GM19468 (cell line): ENCODE data around the gene METTL6.
"Not testable (repeated sequence)": the region's sequence is repeated elsewhere in the genome, so short reads cannot be mapped to it uniquely, and the experiment has no call there.

Experiments used
- ATAC-seq: cut with Tn5 transposase; IDR thresholded peaks from one replicate; pipeline ENCODE4 v1.9.1; 2021; ENCODE audit warnings: mild to moderate bottlenecking, moderate library complexity, moderate number of reproducible peaks; ENCODE audit not compliant: unreplicated experiment; ENCODE audit errors: extremely low read depth

The METTL6 gene

DNA sequence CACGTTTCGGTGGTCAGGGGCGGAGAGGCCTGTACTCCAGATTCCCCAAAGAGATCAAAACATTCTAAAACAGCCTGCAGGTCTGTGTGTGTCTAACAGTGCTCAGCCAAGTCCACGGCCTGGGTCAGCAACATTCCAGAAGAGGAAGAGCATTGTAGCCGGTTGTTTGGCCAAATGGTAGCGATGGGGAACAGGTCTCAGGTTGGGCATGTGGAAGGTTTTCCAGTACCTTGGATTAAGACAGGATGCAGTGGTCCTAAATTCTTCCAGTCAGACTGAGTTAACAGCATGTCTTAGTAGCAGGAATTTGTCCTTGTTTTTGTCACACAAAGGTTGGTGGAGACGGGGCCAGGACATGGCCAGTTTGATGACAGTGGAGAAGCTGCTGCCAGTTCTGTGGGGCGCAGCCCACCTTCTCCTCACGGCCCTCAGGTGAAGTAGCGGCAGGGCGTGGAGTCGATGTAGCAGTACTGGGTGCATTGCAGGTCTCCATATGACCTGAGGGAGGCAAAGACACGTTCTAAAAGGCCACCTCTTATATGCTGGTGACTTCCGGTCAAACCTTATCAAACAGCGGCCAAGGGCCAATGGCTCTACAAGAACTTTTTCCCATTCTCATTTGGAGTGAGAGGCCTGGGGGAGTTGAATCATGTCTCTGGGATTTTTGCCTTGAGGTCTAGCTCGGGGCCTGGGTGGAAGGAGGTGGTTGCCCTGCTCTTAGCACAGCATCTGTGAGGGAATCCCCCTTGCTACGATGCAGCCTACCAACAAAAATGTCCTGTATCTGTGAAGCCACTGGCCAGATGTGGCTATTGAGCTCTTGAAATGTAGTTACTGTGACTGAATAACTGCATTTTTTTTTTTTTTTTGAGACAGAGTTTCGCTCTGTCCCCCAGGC, 24.1 kb upstream of the METTL6 start:
- ATAC-seq: no peak

DNA sequence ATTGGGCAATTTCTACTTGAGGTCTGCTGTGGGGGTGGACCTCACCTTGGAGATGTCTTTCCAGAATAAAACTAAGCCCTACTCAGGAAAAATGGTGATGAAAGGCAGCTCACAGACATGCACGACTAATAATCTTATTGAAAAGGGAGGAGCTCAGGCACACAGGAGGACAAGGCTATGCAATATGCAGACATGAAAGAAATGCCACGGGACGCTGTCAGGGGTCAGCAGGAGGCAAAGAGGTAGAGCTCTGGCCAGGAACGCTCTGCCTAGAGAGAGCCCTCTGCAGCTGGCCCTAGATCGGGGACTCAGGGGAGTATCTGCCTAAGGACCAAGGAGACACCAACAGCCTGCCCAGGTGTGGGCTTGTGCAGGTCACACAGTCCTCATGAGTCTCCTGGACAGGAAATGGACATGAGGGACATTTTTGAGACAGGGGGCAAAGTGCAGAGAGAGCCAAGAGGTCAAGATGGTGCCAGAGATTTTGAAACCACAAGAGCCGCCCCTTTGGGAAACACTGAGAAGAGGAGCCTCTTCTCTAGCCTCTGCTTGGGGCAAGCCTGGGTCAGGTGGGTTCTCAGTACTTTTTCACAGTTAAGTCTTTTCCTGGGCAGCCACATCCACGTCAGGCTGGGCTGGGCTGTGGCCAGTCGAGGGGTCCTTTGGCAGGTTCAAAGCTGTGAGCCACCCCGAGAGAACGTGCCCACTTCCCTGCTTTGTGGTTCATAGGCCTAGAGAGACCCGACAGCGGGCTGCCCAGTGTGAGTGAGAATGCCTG, 23.3 kb upstream of the METTL6 start:
- no peak for ATAC-seq

DNA sequence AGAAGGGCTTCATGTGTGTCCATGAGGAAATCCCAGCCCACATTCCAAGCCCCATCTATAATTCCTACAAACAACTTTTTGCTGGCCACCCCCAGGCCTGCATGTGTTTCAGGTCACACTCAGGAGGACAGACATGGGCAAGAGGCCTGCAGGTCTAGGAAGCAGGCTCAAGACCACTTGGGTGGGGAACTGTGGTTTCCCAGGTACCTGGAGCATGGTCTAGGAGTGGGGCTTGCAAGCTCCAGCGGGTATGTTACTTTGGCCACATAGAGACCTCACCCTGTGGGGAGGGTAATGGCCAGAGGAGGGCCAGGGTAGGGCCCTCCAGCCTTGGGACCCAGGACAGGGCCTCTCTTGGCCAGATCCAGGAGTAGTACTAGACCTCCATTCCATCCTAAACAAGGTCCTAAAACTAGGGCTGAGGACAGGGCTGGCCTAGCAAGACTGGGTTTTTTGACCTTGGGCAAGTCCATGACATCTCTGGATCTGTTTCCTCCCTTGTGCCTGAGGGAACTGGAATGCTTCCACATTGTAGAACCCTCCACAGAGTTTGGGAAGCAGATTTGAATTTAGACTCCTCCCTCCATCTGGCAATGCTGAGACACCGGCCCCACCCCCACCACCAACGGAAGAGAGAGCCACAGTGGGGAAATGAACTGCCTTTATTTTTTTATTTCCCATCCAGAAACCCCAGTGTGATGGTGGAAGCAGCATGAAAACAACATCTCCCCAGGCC, 22.3 kb upstream of the METTL6 start:
- ATAC-seq: no peak

DNA sequence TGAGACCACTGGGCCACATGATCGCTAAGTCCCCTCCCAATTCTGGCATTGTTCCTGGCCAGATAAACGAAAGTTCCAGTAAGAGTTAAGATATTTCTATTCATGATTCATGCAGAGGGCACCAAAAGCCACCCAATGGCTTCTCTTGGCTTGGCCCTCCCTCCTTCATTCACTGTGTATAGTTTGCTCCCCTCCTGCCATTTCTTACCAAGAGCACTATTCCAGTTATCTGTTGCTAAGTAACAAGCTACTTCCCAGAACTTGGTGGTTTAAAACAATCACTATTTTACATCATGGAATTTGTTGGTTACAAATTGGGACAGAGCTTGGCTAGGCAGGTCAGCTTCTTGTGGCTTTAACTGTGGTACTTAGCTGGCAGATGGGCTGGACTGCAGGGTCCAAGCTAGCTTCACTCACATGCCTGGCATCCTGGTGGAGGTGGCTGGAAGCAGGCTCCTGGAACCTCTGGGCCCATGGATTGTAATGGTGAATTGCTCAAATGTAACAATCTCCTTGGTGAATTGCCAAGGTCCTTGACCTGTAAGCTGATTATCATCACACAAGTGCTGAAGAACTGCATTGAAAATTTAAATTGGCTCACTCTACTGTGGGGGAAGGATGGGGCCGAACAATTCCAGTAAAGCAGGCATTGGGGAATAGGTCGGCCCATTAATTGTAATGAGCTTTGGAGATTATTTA, 16.6 kb upstream of the METTL6 start:
- no peak for ATAC-seq

DNA sequence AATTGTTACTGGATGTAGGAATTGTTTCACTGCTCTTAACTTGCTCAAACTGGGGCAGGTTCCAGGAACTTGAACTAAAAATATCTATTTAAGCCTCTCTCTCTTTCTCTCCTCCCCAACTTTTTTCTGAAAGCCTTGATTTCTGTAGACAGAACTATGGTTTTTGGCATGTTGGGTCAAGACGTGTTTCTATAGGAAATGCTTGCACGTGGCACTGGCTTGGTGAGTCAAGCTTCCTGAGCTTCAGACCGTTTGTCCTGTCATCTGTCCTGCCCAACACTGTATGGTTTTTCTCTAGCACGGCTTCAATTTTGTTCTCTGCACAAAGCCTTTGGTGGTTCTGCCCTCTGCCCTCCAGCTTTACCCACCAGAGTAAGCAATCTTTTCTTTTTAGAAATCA, 13.5 kb upstream of the METTL6 start:
- no peak for ATAC-seq

DNA sequence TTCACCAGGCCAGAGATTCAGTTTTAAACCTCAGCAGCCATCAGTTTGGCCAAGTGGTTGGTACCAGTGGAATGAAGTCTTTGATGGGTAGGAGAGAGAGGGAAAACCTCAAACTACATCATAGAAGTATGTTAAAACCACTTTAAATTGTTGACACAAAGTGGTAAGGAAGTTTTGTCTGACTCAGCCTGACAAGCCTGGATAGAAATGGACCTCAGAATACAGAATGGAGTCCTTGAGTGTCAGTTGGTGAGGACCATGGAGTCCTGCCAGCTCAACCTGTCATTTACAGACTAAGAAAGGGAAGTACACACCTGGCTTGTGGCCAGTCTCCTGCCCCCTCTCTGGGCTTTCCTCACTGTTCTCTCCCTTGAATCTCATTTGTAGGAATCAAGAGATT, 12.1 kb upstream of the METTL6 start:
- ATAC-seq: no peak

DNA sequence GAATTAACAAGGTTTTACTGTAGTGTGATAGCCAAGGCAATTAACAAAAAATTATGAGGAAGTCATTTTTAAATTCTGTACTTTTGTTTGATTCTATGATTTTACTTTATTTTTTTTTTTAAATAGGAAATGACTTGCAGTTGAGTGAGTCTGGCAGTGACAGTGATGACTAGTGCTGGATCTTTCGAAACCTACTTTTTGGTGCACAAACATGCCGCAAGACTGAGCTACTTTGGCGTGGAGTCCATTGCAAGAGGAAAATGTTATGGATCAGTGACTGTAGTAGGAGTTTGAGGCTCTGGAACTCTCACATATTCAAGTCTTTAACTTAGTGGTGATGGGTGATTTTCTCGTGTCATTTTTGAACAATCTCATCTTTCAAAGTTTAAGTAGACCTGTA, 11.6 kb upstream of the METTL6 start:
- ATAC-seq: no peak

DNA sequence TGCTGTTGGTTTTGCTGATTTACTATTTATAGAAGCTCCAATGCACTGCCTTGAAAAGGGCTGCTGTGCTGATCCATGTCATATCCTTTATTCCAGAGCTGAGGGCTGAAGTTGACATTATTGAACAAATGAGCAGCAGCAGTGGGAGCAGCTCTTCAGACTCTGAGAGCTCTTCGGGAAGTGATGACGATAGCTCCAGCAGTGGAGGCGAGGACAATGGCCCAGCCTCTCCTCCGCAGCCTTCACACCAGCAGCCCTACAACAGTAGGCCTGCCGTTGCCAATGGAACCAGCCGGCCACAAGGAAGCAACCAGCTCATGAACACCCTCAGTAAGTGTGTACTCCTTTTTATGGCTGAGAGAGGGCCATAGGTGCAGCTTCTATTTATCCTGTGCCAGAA, 8.9 kb upstream of the METTL6 start:
- ATAC-seq: no peak

DNA sequence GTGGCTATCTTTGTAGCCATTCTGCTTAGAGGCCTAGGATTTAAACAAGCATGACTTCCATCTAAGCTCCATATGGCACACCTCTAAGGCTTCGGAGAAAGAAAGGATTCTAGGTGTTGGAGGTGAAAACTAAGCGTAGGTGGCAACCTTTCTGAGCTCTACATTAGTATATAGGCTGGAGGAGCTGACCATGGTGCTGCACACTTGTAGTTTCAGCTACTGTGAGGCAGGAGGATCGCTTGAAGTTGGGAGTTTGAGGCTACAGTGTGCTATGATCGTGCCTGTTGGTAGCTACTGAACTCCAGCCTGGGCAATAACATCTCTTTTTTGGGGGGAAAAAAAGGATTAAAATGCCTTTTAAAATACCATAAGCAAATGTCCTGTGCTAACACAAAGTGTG, 7.4 kb upstream of the METTL6 start:
- ATAC-seq: no peak

DNA sequence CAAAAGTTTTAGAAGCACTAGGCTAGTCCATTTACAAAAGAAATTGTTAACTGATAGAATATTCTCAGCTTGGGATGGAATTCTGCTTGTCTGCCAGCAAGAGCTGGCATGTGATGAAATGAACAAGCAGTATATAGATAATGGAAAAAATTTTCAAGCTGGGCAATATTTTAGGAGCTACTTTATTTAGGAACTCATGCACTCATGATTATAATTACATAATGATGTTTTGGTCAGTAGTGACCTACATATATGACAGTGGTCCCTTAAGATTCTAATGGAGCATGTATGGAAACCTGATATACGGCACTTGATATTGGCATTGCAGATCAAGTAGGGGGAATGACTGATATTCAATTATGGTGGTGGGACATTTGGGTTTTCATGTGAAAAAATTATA, 6.2 kb upstream of the METTL6 start:
- no peak for ATAC-seq

DNA sequence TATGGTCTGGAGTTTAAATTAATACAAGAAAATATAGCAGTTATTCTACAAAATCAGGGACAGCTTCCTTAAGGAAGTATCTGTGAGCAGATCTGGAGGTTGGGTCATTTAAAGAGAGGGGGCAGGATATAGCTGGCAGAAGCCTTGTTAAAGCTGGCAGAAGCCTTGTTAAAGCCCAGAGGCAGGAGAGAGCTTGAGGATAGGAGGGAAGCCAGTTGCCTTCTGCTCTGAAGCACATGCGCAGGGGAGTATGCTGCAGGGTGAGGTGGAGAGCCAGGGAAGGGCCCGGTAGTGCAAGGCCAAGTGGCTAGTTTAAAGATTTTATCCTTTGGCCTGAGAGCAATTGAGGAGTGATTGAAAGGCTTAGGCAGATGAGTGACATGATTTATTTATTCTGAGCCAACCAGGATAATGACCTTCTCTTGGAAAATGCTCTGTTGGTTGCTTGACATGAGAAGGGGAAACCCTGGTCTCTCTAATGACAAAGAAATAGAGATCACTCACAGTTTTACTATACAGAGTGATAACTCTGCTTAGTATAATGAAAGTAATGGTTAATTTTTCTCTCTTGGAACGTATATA, 4.0 kb upstream of the METTL6 start:
- no peak for ATAC-seq

DNA sequence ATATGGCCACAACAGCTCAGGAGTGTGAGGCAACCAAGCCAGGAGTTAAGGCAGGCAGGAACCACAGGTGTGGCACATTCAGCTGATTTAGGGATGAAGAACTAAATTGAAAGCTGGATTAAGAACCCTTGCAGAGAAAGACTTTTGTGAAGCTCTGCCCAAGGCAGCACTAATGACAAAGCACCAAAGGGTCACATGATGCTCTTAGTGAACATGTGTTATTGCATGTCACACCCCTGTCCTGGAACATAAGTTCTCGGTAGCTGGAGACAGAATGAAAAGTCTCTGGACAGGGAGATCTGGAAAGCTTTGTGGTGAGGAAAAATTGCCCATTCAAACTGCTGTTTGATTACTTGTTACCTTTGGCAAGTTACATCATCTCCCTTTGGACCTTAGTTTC, 3.3 kb upstream of the METTL6 start:
- ATAC-seq: no peak

DNA sequence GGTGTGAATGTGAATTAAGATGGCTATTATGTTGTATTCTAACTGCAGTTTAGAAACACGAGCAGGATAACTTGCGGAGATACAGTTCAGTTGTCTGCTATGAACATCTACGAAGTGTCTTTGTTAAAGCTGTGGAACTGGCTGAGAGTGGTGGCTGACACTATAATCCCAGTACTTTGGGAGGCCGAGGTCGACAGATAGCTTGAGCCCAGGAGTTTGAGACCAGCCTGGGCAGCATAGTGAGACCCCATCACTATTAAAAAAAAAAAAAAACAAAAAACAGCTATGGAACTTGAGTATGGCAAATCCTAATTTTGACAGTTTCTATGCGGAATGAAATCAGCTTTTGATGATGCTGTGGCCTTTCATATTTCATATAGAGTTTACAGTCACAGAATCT, 1.7 kb upstream of the METTL6 start:
- no peak for ATAC-seq

DNA sequence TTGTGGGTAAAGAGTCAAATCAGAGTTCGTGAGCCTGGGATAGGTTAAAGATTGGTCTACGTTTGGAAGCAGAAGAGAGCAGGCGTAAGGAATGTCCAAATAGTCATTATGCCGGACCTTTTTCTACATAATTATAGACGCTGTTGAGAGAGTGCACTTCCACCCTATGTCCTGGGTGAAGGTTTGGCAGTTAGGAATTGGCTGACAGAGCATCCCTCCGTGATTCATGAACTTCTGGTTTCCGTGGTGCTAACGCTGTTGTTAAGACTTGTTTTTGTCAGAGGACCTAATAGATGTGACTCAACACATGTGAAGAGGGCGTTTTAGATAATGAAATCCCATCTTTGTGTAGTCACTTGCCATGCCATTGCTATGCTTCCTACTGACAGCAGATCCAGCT, 1.2 kb upstream of the METTL6 start:
- no peak for ATAC-seq

DNA sequence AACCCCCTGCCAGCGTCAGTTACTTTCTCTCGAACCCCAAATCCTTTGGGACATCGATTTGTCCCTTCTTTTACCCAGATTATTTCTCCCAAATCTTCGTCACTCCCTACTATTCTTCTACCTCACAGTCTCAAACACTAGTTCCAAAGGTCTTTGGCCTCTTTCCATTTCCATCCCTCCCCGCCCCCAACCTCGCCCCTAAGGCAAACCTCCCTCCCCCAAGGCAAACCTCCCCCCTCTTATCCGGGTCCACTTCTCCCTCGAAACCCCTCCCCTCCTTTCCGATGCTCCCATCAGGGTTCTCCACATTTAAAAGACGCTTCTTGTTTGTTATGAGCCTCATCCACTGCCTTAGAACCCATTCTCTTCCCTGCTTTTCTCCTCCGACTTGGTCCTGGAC, 637 bp upstream of the METTL6 start:
- no peak for ATAC-seq

DNA sequence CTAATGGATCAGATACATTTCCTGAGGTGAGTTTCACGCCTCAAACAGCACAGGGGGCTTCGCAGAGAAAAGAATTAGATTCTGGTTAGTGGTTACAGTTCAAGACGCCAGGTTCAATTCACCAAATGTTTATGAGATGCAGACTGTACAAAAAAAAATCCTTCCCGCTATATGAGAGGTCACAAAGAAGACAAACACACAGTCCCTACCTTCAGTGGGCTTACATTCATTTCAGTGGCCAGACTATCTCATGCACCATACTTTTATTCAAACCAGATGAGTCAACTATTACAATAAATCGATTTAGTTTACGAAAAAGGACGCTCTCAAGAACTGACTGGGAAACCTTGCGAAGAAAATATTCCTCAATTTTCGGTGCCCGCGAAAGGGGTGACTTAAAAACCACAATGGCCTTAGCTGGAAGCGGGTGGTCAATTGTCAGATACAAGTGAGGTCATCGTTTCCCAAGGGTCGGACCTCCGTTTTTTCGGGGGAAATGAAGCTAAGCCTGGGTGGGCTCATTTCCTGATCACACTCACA, 695 bp downstream of the METTL6 start:
- no peak for ATAC-seq

DNA sequence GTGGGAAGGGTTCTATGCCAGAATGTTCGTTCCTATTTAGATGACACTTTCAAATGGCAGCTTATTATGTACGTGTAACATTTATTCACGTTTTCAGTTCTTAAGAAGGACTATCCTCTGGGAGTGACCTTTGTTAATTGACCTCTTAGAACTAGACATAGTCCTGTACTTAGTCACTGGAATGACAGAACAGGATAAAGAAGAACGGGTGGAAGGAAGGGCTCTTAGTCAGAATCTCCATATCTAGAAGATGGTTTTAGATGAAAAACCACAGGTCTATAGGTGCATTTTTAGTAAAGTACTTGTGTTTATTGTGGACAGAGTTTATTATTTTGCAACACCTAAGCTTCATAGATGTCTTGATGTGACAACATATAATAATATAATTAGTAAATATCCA, 6.5 kb downstream of the METTL6 start:
- no peak for ATAC-seq

DNA sequence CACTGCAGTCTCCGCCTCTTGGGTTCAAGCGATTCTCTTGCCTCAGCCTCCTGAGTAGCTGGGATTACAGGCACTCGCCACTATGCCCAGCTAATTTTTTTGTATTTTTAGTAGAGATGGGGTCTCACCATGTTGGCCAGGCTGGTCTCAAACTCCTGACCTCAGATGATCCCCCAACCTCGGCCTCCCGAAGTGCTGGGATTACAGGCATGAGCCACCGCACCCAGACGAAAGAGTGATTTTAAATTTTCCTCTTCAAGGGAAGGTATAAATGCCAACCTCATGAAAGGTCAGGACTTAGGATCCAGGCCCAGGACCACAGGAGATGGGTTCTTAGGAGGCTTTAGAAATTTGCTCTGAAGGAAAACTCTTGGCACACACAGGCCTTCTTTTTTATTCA, 16.4 kb downstream of the METTL6 start:
- ATAC-seq: not testable (repeated sequence)

DNA sequence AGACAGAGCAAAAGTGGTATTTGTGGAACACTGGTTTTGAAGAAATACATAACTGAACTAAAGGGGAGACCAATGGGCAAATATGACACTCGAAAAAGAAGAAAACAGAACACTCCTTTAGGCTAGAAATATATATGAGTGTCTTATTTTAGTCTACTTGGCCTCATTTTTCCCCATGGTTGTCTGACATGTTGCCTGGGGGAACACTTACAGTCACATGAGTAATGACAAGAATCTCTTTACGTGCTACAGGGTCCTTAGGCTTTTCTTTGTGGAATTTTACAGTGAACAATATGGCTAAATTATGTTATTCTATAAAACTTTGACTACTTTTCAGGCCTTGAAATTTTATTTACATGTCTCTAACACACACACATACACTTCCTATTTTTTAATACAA, 17.6 kb downstream of the METTL6 start:
- ATAC-seq: no peak

DNA sequence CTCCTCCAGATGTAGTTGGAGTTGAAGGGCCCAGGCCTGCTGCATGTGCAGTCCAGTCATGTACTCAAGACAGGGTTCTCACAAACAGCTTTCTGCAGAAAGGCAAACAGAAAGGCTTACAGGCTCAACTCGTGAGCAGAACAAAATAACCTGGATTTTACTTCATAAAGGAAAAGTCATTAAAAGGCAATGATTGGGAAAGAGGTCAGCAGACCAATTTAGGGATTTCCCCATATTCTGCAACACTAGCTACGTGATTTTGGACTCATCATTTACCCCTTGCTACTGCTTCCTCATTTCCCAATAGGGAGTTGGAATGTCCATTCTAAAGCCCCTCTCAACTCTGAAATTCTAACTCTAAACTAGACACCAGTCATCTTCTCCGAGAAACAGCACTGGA, 18.1 kb downstream of the METTL6 start:
- ATAC-seq: no peak
